ENCODE measurements around the gene CERS1.

CERS1 gene

DNA sequence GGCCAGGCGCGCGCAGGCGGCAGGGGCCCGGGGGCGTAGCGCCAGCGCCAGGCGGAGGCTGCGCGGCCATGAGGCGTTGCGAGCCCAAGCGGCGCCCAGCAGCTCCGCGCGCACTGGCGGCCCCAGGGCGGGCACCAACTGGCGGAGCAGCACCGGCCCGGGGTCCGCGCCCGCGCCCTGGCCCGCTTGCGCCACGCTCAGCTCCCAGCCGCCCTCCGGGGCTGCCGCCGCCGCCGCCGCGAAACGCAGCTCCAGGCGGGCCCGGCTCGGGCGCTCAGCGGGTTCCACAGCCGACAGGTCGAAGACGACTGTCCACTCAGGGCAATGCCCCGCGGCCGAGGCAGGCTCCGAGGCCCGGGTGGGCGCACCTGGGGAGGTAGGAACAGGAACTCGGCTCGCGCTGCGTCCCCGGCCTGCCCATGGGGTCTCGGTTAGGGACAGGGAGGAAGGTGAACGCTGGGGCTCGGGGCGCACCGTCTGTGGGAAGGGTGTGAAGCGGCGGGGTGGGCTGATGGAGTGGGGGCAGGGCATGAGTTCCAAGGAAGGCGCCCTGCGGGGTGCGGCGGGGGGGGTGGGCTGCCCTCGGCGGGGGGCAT is 26.8 kb downstream of the CERS1 start:
- H3K27me3 ChIP-seq (ENCODE audit: insufficient read depth, low read length, poor library complexity, severe bottlenecking): no peaks in the 10 kb centered on the region
- H3F3A ChIP-seq (ENCODE audit: low read depth): no peaks in the 10 kb centered on the region
- H2AFZ ChIP-seq (ENCODE audit: low read length): no peak overlapping the region
- no peaks in the 10 kb centered on the region for H3K4me1 ChIP-seq (ENCODE audit: insufficient read depth, low read length, poor library complexity, severe bottlenecking)
- H4K20me1 ChIP-seq (ENCODE audit: insufficient read depth, low read length, poor library complexity, severe bottlenecking): no peaks in the 10 kb centered on the region
- H3K4me2 ChIP-seq (ENCODE audit: low read depth, low read length, poor library complexity, severe bottlenecking): no peak overlapping the region
- H3K4me3 ChIP-seq (ENCODE audit: low read length, poor library complexity, severe bottlenecking): no peak overlapping the region
- no peaks in the 10 kb centered on the region for H3K9me3 ChIP-seq (ENCODE audit: insufficient read depth, low read depth, low read length)
- H3K79me2 ChIP-seq (ENCODE audit: insufficient read depth, low read length): no peaks in the 10 kb centered on the region
- no peaks in the 10 kb centered on the region for H3K9me2 ChIP-seq (replicated peaks; ENCODE audit: low read depth, low read length)
- H3K9ac ChIP-seq (ENCODE audit: low read depth, low read length, poor library complexity, severe bottlenecking): no peak overlapping the region
- H3K36me3 ChIP-seq (ENCODE audit: insufficient read depth, low read length): peaks cover 38% of the 10 kb centered on the region; the same call in 1 of the 2 replicates
- TF ChIP-seq EZH2phosphoT487 (IDR thresholded peaks at IDR 0.05; ENCODE audit: borderline replicate concordance): no peak
- TF ChIP-seq, protein P1, sequence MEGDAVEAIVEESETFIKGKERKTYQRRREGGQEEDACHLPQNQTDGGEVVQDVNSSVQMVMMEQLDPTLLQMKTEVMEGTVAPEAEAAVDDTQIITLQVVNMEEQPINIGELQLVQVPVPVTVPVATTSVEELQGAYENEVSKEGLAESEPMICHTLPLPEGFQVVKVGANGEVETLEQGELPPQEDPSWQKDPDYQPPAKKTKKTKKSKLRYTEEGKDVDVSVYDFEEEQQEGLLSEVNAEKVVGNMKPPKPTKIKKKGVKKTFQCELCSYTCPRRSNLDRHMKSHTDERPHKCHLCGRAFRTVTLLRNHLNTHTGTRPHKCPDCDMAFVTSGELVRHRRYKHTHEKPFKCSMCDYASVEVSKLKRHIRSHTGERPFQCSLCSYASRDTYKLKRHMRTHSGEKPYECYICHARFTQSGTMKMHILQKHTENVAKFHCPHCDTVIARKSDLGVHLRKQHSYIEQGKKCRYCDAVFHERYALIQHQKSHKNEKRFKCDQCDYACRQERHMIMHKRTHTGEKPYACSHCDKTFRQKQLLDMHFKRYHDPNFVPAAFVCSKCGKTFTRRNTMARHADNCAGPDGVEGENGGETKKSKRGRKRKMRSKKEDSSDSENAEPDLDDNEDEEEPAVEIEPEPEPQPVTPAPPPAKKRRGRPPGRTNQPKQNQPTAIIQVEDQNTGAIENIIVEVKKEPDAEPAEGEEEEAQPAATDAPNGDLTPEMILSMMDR (conservative IDR thresholded peaks at IDR 0.05; ENCODE audit: low read length): no peak

DNA sequence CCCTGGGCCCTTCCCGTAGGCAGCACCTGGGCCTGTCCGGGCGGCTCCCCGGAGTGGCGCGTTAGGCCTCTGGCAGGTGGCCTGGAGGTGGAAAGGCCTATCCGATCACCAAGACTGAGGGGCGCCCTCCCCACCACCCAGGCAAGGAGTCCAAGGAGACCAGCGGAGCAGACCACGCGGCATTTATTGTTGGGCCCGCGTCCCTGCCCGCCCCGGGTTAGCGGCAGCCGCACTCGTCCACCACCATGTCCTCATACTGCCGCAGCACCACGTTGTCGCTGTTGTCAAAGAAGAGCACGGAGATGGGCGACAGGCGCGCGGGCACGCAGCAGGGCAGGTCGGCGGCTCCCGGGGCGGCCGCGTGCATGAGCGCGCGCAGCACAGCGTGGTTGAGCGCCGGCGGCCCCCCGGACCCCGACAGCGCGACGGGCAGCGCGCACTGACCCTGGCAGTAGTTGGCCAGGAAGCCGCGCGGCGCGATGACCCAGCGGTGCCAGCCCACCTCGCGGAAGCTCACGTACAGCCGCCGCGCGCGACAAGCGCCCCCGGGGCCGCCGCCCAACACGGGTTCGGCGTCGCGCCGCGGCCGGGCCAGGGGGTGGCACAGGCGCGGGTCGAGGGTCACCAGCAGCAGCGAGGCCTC is 27.5 kb downstream of the CERS1 start:
- H3K9me2 ChIP-seq (replicated peaks; ENCODE audit: low read depth, low read length): no peaks in the 10 kb centered on the region
- no peak overlapping the region for H3K4me2 ChIP-seq (ENCODE audit: low read depth, low read length, poor library complexity, severe bottlenecking)
- H3K4me3 ChIP-seq (ENCODE audit: low read length, poor library complexity, severe bottlenecking): no peak overlapping the region
- no peaks in the 10 kb centered on the region for H3K27me3 ChIP-seq (ENCODE audit: insufficient read depth, low read length, poor library complexity, severe bottlenecking)
- no peaks in the 10 kb centered on the region for H3K4me1 ChIP-seq (ENCODE audit: insufficient read depth, low read length, poor library complexity, severe bottlenecking)
- H3F3A ChIP-seq (ENCODE audit: low read depth): no peaks in the 10 kb centered on the region
- H3K79me2 ChIP-seq (ENCODE audit: insufficient read depth, low read length): no peaks in the 10 kb centered on the region
- no peak overlapping the region for H2AFZ ChIP-seq (ENCODE audit: low read length)
- TF ChIP-seq, protein P1 (conservative IDR thresholded peaks at IDR 0.05; ENCODE audit: low read length): no peak
- no peak for TF ChIP-seq EZH2phosphoT487 (IDR thresholded peaks at IDR 0.05; ENCODE audit: borderline replicate concordance)
- peaks cover 44% of the 10 kb centered on the region; the same call in 1 of the 2 replicates for H3K36me3 ChIP-seq (ENCODE audit: insufficient read depth, low read length)
- no peaks in the 10 kb centered on the region for H4K20me1 ChIP-seq (ENCODE audit: insufficient read depth, low read length, poor library complexity, severe bottlenecking)
- H3K9me3 ChIP-seq (ENCODE audit: insufficient read depth, low read depth, low read length): no peaks in the 10 kb centered on the region
- no peak overlapping the region for H3K9ac ChIP-seq (ENCODE audit: low read depth, low read length, poor library complexity, severe bottlenecking)

DNA sequence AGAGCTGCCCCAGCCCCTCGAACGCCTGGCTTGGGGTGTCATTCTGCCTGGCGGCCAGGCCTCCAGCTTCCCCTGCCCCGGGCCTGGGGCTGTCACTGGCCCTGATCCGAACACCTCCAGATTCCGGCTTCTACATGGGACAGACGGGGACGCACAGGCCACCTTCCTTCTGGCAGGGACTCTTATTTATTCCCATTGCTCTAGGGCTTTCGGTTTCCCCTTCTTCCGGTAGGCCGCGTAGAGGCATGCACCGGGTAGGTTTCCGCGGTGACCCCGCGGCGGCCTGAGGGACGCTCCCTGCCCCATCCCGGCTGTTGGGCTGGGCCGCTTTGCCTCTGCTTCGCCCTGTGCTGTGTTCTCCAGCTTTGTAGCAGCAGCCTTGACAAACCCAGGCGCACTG is 28.2 kb downstream of the CERS1 start:
- no peaks in the 10 kb centered on the region for H3K79me2 ChIP-seq (ENCODE audit: insufficient read depth, low read length)
- peaks cover 52% of the 10 kb centered on the region; the same call in 1 of the 2 replicates for H3K36me3 ChIP-seq (ENCODE audit: insufficient read depth, low read length)
- no peak overlapping the region for H3K4me3 ChIP-seq (ENCODE audit: low read length, poor library complexity, severe bottlenecking)
- TF ChIP-seq EZH2phosphoT487 (IDR thresholded peaks at IDR 0.05; ENCODE audit: borderline replicate concordance): no peak
- TF ChIP-seq, protein P1 (conservative IDR thresholded peaks at IDR 0.05; ENCODE audit: low read length): no peak
- H2AFZ ChIP-seq (ENCODE audit: low read length): no peak overlapping the region
- no peak overlapping the region for H3K9ac ChIP-seq (ENCODE audit: low read depth, low read length, poor library complexity, severe bottlenecking)
- H3K9me2 ChIP-seq (replicated peaks; ENCODE audit: low read depth, low read length): no peaks in the 10 kb centered on the region
- H3K4me2 ChIP-seq (ENCODE audit: low read depth, low read length, poor library complexity, severe bottlenecking): no peak overlapping the region
- H3K4me1 ChIP-seq (ENCODE audit: insufficient read depth, low read length, poor library complexity, severe bottlenecking): no peaks in the 10 kb centered on the region
- no peaks in the 10 kb centered on the region for H3K9me3 ChIP-seq (ENCODE audit: insufficient read depth, low read depth, low read length)
- H4K20me1 ChIP-seq (ENCODE audit: insufficient read depth, low read length, poor library complexity, severe bottlenecking): no peaks in the 10 kb centered on the region
- H3K27me3 ChIP-seq (ENCODE audit: insufficient read depth, low read length, poor library complexity, severe bottlenecking): no peaks in the 10 kb centered on the region
- no peaks in the 10 kb centered on the region for H3F3A ChIP-seq (ENCODE audit: low read depth)
